GM12874 (cell line): Measurements from ENCODE around the gene CIROP.

Experiments
- TF ChIP-seq, protein P1 (sequence below): IDR thresholded peaks from 2 replicates; pipeline ENCODE4 v1.5.1; 2011; ENCODE audit warnings: low read depth, mild to moderate bottlenecking, control low read depth, low read length, moderate library complexity; ENCODE audit not compliant: insufficient read depth

Gene CIROP

GRCh38 chr14:23056956-23057756, 47.6 kb downstream of the CIROP start, which contains the start of gene CDH24:
Gene CDH24, minus strand, starts transcription at chr14:23057520. Its CDS starts 1,787 bp downstream, at chr14:23055733.
- TF ChIP-seq, protein P1, sequence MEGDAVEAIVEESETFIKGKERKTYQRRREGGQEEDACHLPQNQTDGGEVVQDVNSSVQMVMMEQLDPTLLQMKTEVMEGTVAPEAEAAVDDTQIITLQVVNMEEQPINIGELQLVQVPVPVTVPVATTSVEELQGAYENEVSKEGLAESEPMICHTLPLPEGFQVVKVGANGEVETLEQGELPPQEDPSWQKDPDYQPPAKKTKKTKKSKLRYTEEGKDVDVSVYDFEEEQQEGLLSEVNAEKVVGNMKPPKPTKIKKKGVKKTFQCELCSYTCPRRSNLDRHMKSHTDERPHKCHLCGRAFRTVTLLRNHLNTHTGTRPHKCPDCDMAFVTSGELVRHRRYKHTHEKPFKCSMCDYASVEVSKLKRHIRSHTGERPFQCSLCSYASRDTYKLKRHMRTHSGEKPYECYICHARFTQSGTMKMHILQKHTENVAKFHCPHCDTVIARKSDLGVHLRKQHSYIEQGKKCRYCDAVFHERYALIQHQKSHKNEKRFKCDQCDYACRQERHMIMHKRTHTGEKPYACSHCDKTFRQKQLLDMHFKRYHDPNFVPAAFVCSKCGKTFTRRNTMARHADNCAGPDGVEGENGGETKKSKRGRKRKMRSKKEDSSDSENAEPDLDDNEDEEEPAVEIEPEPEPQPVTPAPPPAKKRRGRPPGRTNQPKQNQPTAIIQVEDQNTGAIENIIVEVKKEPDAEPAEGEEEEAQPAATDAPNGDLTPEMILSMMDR: no peak

DNA sequence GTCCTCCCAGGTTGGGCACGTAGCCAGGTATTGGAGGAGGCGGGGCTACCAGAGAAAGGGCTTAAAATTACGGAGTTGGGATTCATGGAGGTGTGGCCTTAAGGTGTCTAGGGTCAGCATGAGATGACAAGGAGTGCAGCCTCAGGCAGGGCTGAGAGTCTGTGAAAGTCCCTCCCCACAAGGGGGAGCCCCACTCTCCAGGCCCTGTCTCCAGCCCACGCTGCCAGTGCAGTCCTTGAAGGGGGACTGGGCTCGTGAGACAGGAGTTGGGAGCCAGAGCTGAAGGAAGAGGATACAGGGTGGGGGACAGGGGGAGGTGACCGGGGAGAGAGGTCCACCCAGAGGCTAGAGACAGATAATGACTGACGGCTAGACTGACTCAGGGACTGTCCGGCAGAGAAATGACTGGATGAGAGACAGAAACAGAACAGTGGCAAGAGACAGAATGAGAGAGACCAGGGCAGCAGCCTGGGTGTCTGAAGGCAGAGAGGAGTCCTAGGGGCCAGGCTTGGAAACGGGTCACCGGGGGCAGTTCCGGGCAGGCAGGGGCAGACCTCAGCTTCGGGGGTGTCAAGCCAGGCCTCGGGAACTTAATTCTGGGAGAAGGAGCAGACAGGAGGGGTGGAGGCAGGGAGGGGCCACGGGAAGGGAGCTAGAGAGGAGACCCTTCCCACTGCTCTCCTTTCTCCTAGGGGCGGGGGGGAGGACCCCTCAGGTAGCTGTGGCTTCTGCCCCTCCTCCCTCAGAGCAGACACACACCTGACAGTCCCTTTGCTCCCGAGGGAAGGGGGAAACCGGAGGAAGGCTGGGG, 48.4 kb downstream of the CIROP start:
- TF ChIP-seq, protein P1: peak; percentile 91

- TF ChIP-seq, protein P1: no peak
Observed at GRCh38 chr14:23055621-23056144, 49.1 kb downstream of the CIROP start.

DNA sequence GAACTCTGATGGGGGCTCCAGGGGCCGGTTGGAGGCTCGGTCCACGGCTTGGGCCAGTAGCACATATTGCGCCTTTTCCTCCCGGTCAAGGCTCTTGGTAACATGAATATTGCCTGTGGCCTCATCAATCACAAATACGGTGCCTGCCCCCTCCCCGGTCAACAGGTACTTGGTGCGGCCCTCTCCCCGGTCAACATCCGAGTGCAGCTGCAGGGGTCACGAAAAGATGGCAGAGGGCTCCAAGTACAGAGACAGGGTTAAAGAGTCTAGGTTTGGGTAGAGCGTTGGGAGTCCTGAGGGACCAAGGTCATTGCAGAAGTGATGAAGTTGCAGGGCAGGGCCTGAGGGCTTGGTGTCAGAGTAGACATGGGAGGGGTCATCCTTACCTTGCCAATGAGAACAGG, 49.6 kb downstream of the CIROP start:
- TF ChIP-seq, protein P1: no peak

DNA sequence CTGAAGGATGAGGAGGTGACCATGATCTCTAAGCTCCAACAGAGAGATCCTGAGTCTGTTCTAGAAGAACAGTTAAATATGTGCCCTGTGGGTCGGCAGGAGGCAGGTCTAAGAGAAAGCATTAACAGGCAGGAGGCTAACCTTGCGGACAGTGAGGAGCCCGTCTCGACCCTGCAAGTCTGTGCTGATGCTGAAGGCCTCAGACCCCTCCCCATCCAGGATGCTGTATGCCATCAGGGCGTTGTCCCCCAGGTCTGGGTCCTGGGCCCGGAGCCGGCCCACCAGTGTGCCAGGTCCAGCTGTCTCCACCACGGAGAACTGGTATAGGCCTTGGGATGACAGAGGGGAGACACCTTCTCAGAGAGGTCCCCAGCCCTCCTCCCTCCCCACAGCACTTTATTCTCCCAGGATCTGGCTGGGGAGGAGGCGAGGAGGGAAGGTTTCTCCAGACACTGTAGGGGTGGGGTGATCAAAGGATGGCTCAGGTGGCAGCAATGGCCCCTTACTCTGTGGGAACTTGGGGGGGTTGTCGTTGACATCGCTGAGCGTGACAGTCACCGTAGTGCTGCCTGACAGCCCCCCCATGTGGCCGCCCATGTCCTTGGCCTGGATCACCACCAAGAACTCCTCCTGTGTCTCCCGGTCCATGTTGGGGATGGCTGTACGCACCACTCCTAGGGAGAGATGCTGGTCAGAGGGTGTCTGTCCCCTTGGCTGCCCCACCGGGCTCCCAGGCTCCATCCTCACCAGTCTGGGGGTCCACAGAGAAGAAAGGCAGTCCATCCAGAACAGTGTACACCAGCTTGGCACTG, 50.6 kb downstream of the CIROP start:
- TF ChIP-seq, protein P1: peak; percentile 36

DNA sequence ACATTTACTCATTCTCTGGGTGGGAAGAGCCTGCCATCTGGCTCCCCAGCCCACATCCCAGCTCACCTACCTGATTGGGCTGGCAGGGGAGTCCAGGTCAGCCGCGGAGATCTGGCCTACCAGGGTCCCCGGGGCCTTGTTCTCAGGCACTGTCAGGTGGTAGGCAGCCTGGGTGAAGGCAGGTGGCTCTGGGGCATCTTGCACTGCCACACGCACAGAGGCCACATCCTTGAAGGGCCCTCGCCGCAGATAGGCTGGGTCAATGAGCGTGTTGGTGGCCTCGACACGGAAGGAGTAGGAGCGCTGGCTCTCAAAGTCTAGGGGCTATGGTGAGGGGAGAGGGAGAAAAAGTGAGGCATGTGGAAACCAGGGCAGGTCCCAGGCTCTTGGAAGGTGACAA, 51.4 kb downstream of the CIROP start:
- TF ChIP-seq, protein P1: no peak
